ENCODE measurements around the gene HAND2. TPM values are rescaled to one million over a fixed set of nuclear protein-coding genes. Genes with fewer than 3 reads are reported as not detected.

The HAND2 gene
- total RNA-seq, 1 donor from 2014 or later, result 26.0 TPM

DNA sequence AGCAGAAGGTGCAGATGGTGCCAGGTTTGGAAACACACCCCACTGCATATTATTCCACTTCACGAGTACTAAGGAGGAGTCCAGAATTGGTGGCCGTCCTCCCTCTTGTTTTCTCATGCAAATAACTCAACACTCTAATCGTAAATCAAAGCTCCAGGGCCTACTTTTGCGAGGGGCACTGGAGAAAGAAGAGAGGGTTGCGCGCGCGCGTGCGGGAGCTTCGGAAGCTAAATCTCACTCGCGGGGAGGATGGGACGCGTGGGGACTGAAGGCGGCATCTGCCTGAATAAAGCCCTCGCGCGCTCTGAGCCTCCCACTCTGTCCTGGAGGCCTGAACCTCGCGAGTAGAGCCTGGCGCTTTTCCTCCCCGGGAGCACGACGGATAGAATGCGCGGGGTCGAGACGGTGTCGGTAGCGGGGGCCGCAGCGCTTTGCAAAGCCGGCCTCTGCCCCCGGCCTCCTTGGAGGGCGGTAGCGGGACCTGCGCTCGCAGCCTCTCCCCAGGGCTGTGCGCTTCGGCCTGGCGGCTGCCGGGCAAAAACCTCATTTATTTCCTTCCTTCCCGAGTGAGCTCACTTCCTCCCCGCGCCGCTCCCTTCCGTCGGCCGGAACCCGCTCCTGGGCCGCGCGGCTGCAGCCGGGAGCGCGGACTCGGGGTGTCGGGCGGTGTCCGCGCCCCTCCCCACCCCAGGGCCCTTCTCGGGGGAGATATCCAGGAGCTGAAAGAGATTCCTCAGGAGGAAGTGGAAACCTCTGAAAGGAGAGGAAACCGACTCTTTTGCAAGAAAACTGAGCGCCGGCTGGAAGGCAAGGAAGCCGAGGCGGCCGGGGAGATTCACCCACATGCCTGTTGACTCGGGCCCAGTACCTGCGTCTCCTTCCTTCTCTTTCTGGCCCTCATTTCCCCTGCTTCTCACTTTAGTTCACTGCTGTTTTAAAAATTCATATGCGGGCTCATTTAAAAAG lies 20.7 kb downstream of the HAND2 start:
- intact Hi-C loops (cut with DNase I), result no loop called here
- no peak for DNase-seq (ENCODE audit: extremely low spot score in 2 of 2)

DNA sequence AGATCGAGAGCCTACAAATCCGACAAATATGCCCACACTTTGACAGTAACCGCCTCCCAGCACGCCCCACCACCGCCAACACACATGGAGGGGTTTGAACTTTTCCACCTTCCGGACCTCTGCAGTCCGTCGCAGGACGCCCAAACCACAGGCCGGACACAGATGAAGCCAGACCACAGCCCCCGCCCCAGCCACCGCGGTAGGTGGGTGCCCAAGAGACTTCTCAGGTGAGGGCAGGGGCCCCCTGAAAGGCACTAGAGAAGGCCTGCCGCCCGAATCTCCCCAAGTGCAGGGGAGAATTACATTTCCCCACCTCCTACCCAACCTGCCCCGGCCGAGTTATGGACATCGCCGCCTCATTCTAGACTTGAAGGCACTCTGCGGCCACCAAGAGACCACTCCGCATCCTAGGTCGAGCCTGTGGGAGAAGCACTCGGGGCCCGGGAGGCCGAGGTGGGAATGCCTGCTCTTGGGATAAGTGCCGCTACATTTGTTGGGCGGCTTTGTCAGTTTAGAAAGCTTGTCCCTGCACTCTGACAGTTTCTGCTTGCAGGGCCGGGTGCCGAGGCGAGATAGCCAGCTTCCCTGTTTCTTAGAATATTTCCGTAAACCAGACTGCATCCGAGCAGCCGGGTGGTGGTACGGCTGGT lies 21.5 kb downstream of the HAND2 start:
- intact Hi-C loops (cut with DNase I), result no loop called here
- Histone ChIP-seq H3K27me3 (no peaks in the 10 kb centered on the region), H3K4me3 (peak overlapping the region; percentile 47 to 53), H3K4me1 (peaks cover 29% of the 10 kb centered on the region), H3K36me3 (no peaks in the 10 kb centered on the region), H3K27ac (peak overlapping the region; percentile 62), H3K9me3 (no peaks in the 10 kb centered on the region)
- peak in 1 of 2 donors; percentile 67 for DNase-seq (ENCODE audit: extremely low spot score in 2 of 2)
- TF ChIP-seq, protein P1, sequence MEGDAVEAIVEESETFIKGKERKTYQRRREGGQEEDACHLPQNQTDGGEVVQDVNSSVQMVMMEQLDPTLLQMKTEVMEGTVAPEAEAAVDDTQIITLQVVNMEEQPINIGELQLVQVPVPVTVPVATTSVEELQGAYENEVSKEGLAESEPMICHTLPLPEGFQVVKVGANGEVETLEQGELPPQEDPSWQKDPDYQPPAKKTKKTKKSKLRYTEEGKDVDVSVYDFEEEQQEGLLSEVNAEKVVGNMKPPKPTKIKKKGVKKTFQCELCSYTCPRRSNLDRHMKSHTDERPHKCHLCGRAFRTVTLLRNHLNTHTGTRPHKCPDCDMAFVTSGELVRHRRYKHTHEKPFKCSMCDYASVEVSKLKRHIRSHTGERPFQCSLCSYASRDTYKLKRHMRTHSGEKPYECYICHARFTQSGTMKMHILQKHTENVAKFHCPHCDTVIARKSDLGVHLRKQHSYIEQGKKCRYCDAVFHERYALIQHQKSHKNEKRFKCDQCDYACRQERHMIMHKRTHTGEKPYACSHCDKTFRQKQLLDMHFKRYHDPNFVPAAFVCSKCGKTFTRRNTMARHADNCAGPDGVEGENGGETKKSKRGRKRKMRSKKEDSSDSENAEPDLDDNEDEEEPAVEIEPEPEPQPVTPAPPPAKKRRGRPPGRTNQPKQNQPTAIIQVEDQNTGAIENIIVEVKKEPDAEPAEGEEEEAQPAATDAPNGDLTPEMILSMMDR (IDR thresholded peaks at IDR 0.05), result no peak
- no peak for TF ChIP-seq POLR2A (IDR thresholded peaks at IDR 0.05)
- no peak for TF ChIP-seq POLR2AphosphoS5 (IDR thresholded peaks at IDR 0.05; ENCODE audit: insufficient read depth in 1 of 2, low read depth in 1 of 2)

More for the DNA sequence above, 20.7 kb downstream of the HAND2 start:
- no peaks in the 10 kb centered on the region for H3K27me3 ChIP-seq
- peak overlapping the region; percentile 62 for H3K27ac ChIP-seq
- TF ChIP-seq POLR2A (IDR thresholded peaks at IDR 0.05), result peak in 1 of 2 donors; percentile 14
- peak in 1 of 2 donors; percentile 81 for TF ChIP-seq POLR2AphosphoS5 (IDR thresholded peaks at IDR 0.05; ENCODE audit: insufficient read depth in 1 of 2, low read depth in 1 of 2)
- TF ChIP-seq, protein P1 (IDR thresholded peaks at IDR 0.05), result no peak
- H3K9me3 ChIP-seq, result no peaks in the 10 kb centered on the region
- no peaks in the 10 kb centered on the region for H3K36me3 ChIP-seq
- H3K4me3 ChIP-seq, result peak overlapping the region; percentile 47 to 53
- peaks cover 29% of the 10 kb centered on the region for H3K4me1 ChIP-seq

DNA sequence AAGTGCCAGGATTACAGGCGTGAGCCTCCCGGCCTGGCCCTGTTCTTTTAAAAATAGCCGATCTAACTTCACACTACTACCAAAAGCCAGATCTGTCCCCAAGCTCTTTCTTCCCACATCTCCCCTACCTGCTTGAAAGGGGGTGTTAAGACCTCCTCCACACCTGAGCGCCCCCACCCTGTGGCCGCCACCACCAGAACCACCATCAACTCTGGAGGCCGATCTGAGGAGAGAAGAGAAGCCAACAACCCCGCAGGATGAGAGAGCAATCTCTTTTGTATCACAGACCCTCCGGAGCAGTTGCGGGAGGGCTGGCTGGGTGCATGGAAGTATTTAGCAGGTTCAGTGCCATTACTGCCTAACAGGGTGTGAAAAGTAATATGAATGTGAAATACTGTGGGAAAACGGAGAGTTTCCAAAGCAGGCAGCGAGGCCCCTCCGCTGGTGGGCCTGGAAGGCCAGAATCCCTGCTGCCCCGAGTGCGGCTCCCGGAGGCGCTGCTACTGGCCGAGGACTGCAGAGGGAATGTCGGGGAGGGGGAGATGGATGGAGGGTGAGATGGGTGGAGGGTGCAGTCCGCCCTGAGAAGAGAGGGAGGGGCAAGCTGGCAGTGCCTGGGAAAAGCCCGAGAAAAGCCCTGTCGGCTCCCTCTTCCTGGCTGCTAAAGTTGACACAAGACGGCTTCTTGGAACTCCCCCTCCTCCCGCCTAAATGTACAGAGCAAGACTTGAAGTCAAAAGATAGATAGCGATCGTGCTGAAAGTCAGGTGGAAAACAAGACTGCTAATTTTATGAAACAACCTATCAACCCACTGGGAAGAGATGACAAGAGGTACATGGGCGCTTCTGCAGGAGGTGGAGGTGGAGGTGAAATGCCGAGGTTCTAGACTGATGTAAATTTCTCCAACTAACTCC lies 22.3 kb downstream of the HAND2 start:
- H3K36me3 ChIP-seq, result no peaks in the 10 kb centered on the region
- TF ChIP-seq POLR2A (IDR thresholded peaks at IDR 0.05) (no peak), POLR2AphosphoS5 (IDR thresholded peaks at IDR 0.05; ENCODE audit: insufficient read depth in 1 of 2, low read depth in 1 of 2) (no peak)
- TF ChIP-seq, protein P1 (IDR thresholded peaks at IDR 0.05), result no peak
- H3K27me3 ChIP-seq, result no peaks in the 10 kb centered on the region
- no peak overlapping the region for H3K27ac ChIP-seq
- peaks cover 29% of the 10 kb centered on the region for H3K4me1 ChIP-seq
- peak; percentile 69 to 77 for DNase-seq (ENCODE audit: extremely low spot score in 2 of 2)
- no peaks in the 10 kb centered on the region for H3K9me3 ChIP-seq
- intact Hi-C loops (cut with DNase I), result no loop called here
- no peak overlapping the region for H3K4me3 ChIP-seq

DNA sequence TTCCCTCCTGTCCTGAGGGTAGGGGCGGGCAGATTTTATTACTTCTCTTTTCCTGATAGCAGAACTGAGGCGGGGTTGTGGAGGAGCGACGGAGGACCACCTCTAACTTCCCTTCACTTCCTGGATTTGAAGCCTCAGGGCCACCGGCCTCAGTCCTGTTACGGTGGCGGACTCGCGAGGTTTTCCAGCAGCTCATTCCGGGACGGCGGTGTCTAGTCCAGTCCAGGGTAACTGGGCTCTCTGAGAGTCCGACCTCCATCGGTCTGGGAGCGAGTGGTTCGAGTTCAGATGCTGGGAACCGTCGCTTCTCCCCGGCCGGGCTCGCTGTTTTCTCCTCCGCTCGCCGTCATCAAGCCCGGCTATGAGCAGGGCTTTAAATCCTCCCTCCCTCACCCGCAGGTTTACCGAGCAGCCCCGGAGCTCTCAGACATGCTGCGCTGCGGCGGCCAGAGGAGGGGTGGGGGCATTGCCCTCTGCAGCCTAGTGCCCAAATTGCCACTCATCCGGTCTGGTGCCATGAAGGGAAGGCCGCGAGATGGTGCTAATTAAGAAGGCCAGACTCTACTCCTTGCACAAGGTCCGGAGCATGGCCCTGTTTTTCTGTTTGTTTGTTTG lies 23.3 kb downstream of the HAND2 start:
- H3K4me1 ChIP-seq, result peaks cover 29% of the 10 kb centered on the region
- no peaks in the 10 kb centered on the region for H3K9me3 ChIP-seq
- H3K4me3 ChIP-seq, result peak overlapping the region; percentile 14 to 25
- no peaks in the 10 kb centered on the region for H3K27me3 ChIP-seq
- intact Hi-C loops (cut with DNase I), result no loop called here
- TF ChIP-seq, protein P1 (IDR thresholded peaks at IDR 0.05), result no peak
- TF ChIP-seq POLR2A (IDR thresholded peaks at IDR 0.05) (no peak), POLR2AphosphoS5 (IDR thresholded peaks at IDR 0.05; ENCODE audit: insufficient read depth in 1 of 2, low read depth in 1 of 2) (no peak)
- no peak overlapping the region for H3K27ac ChIP-seq
- DNase-seq (ENCODE audit: extremely low spot score in 2 of 2), result peak; percentile 74 to 77
- H3K36me3 ChIP-seq, result no peaks in the 10 kb centered on the region

All from vagina (tissue), 2 donors.